Colon (tissue), 2 donors: ENCODE measurements around the gene SLAMF6.
"Not testable (repeated sequence)": the region's sequence is repeated elsewhere in the genome, so short reads cannot be mapped to it uniquely, and the experiment has no call there.

Source experiments
- FAIRE-seq: peaks from 2 replicates; lab custom pipeline; 2012; peaks lifted over from hg19 to GRCh38; lab: Jason Lieb, UNC
- donor health status: control.
- donor health status: control.

SLAMF6 gene

DNA sequence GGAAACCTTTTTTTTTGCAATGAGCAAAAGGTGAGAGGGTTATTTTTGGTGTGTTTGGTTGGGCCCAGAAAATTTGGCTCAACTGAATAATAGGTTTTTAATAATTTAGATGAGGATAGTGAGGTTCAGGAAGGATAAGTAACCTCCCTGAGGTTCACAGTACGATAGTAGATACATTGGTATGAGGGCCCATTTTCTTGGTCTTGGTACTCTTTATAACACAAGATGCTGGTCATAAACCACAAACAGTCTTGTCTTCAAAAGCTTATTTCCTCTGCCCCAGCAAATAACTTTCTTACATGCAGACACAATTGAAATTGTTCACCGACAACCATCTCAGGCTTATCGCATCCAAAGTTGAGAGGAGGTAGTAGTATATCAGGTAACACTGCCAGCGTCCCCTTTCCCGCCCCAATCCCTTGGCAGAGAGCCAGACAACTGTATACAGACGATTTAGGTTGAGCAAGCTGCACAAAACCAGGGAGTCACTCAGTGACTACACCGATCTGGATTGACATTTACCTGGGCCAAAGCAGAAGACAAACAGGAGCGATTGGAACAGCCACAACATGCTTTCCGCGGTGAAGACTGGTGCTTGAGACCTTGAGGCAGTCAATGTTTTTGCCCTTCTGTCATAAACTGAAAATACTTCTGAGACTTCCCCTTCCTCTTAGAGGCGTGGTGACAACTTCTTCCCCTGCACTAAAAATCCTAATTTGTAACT is at the start of gene SLAMF6:
TSS of gene SLAMF6 (minus strand) at position 634 of the 724 bp plus-strand sequence. CDS start at position 571, 63 bp downstream.
- no peak for FAIRE-seq

GRCh38 chr1:160570840-160571239 is 47.8 kb upstream of the SLAMF6 start:
- FAIRE-seq = no peak

GRCh38 chr1:160569806-160570205 is 46.8 kb upstream of the SLAMF6 start:
- no peak for FAIRE-seq

DNA sequence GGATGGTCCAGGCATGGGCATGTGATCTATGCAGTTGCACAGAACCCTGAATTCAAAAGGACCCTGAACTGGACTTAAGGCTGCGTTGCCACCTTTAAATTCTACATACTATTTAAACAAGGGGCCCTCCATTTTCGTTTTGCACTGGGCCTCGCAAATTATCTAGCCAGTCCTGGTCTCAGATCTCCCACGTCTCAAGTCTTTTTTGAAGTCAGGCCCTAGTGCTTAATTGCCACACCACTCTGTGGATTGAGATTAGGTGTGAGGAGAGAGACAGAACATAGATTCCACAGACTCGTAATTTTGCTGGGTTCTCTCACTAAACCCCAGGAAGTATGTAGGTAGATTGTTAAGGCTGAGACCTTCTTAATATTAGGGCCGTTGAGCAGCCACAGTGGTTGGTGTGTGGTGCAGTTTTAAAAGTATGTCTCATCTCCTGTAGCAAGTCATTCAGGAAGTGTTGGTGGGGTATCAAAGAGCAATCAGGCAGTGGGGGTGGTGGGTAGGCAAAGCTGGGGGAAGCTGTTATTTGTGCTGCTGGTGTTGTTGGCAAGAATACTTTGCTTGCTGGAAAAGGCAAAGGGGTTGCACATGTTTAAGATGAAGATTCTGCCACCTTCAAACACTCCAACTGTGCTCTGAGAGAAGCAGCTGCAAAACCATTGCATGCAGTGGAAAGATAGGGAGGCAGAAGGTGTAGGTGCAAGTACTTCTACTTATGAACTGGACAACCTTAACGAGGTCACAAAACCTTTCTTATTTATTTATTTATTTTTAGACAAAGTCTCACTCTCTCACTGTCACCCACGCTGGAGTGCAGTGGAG is 45.0 kb upstream of the SLAMF6 start:
- FAIRE-seq = no peak

DNA sequence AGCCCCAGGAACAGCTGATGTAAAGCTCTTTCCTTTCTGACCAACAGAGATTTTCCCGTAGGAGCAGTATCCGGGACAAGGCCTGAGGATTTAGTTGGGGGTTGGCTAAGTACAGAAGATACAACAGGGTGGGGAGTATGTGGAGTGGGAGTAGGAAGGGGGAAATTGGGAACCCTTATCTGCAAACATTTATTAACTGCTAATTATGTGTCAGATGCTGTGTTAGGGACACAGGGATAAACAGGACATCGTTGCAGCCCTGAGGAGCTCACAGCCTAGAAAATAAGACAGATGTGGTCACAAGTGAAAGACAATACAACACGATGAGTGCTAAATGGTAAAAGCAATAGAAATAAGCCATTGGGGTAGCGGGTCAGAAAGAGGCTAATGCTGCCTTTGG is 44.3 kb upstream of the SLAMF6 start:
- FAIRE-seq = no peak

DNA sequence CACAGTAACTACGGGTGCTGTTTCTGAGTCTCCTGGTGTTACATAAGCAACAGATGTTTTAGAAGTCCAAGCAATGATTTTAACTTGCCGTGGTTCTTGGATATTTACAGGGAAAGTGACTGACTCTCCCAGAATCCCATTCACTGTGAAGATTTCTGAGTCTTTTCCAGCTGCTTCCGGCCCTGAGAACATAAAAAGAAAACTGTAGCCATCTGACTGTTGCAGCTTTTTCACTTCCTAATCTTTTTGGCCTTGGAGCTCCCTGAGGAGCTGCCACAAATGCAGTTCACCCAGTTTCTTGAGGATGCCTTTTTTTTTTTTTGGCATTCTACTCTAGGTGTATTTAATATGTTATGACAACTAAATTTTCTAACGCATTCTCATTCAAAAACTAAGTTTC is 42.5 kb upstream of the SLAMF6 start:
- FAIRE-seq = no peak

DNA sequence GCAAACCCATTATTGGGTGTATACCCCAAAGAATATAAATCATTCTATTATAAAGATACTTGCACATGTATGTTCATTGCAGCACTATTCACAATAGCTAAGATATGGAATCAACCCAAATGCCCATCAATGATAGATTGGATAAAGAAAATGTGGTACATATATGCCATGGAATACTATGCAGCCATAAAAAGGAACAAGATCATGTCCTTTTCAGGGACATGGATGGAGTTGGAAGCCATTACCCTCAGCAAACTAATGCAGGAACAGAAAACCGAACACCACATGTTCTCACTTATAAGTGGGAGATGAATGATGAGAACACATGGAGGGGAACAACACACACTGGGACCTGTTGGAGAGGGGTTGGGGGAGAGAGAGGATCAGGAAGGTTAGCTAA is 40.2 kb upstream of the SLAMF6 start:
- FAIRE-seq = not testable (repeated sequence)

- not testable (repeated sequence) for FAIRE-seq
Measured at GRCh38 chr1:160562745-160563144, 39.7 kb upstream of the SLAMF6 start.

- FAIRE-seq = no peak
Measured at GRCh38 chr1:160560806-160561205, 37.8 kb upstream of the SLAMF6 start.

- FAIRE-seq = no peak
Measured at GRCh38 chr1:160560045-160560705, 37.1 kb upstream of the SLAMF6 start.

- not testable (repeated sequence) for FAIRE-seq
Measured at GRCh38 chr1:160559437-160559836, 36.4 kb upstream of the SLAMF6 start.

- FAIRE-seq = no peak
Measured at GRCh38 chr1:160558660-160559380, 35.8 kb upstream of the SLAMF6 start.

GRCh38 chr1:160553778-160554177 is 30.7 kb upstream of the SLAMF6 start:
- FAIRE-seq = no peak

DNA sequence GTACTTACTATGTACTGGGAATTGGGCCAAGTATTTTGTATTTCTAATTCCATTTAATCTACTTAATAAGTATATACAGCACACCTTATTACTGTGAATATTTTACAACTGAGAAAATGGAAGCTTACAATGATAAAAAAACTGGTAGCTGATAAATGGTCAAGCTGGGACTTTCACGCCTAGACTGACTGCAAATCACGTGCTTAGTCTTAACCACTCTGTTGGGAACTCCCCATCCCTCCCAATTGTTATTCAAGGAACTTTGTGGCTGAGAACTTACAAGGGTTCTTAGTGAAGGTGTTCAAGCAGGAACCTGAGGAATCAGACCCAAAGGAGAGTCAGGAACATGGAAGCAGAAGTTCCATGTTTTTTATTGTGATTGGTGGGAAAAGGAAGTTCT is 29.4 kb upstream of the SLAMF6 start:
- no peak for FAIRE-seq

- no peak for FAIRE-seq
Measured at GRCh38 chr1:160550572-160551034, 27.5 kb upstream of the SLAMF6 start.

GRCh38 chr1:160549665-160550006 is 26.6 kb upstream of the SLAMF6 start:
- FAIRE-seq = no peak

- FAIRE-seq = no peak
Measured at GRCh38 chr1:160548960-160549664, 26.1 kb upstream of the SLAMF6 start.

DNA sequence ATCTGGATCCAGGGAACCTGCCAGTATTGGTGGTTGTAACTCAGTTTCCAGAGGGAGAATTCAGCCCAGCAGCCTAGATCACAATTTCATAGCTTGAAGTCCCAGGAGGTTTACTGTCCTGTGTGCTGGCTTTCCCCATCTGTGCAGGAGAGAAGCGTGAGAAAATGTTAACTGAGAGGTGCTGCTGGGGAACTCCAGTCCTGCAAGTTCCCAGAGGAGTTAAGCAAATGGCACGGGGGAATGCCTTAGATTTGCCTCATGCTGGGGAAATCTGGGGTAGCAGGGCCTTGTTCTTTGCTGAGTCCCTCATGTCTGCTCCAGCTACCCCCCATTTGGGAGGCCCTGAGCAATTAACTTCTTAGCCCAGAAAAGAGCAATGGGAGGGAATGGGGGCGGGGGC is 25.1 kb upstream of the SLAMF6 start:
- FAIRE-seq = no peak

DNA sequence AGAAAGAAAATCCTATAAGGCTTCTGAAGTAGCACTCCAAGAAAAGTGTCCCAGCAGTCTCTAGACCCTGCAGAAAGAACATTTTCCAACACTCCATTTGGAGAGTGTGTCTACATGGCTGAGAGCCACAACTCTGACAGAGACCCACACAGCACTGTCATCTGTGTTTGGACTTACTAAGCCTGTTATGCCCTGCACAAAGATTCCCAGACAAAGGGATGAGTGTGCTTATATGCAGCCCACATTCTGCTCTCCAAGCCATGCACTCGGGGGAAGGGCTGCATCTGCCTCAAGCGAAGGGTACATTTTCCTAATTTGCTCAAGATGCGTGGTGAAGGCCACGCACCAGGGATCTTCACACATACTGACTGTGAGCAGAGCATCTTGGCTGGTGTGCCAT is 24.4 kb upstream of the SLAMF6 start:
- FAIRE-seq = no peak

- no peak for FAIRE-seq
Measured at GRCh38 chr1:160546942-160547341, 23.9 kb upstream of the SLAMF6 start.

DNA sequence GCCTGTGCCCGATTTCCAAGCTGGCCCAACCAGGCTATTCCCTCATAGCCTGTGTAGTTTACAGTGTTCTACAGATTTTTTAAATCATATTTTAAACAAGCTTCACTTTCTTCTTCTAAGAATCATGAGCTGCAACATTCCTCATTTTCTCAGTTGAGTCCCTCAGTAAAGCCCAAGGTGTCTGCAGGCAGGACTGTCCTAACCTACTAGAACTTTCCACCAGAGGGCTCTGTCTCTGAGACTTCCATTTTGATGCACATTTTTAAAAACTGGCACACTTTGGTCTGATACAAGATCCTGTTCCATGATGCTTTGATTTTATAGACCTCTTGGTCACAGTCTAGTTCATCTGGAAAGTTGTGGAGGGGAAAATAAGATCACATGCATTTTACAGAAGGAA is 21.6 kb upstream of the SLAMF6 start:
- FAIRE-seq = no peak
